A549 (cell line): Measurements from ENCODE around the gene TPI1.

Experiments used
- EP300 ChIP-seq, 2 experiments: fragments of >200 bp; sonication (Bioruptor Twin); formaldehyde crosslinking; IDR thresholded peaks; 2 replicates in 1 of 2; 3 replicates in 1 of 2; pipeline ENCODE4 v1.6.1; 2016 to 2017
- ESRRA ChIP-seq: fragments of 150-350 bp; IDR thresholded peaks from 2 replicates; pipeline ENCODE4 v1.6.1; 2014; ENCODE audit warnings: mild to moderate bottlenecking, low read length, borderline replicate concordance
- RCOR1 ChIP-seq: fragments of 150-350 bp; IDR thresholded peaks from 2 replicates; pipeline ENCODE4 v1.6.1; 2014; ENCODE audit warnings: antibody characterized with exemption, low read length, low read depth
- SMC3 ChIP-seq: fragments of >200 bp; sonication (Bioruptor Twin); formaldehyde crosslinking; IDR thresholded peaks from 3 replicates; pipeline ENCODE4 v1.6.1; 2018; ENCODE audit warnings: inconsistent platforms
- TF ChIP-seq, protein P1 (sequence below): fragments of >200 bp; sonication (Bioruptor Twin); formaldehyde crosslinking; IDR thresholded peaks from 3 replicates; pipeline ENCODE4 v1.5.1; 2016
- TF ChIP-seq, protein P2 (sequence below): IDR thresholded peaks from 2 replicates; pipeline ENCODE4 v1.6.1; 2012

DNA sequence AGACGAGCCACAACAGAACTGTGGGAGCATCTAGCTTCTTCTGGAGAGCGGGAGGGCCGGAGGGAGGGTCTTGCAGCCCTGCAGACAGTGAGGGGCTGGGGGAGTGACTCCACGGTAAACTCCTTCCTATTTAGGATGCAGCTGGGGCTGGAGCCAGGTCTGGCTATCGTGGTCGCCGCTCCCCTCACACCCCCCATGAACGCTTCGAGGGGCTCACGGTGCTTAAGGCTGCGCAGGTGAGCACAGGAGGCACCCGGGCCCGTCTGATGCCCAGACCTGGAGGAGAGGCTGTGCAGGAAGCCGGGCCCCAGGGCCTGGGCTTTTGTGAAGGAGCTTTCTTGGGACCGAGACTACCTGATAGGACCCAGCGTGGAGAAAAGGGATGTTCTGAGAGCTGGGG lies 30.5 kb upstream of the TPI1 start:
- TF ChIP-seq SMC3 (no peak), RCOR1 (no peak), ESRRA (no peak), EP300 (IDR thresholded peaks at IDR 0.05) (no peak)
- TF ChIP-seq, protein P1, sequence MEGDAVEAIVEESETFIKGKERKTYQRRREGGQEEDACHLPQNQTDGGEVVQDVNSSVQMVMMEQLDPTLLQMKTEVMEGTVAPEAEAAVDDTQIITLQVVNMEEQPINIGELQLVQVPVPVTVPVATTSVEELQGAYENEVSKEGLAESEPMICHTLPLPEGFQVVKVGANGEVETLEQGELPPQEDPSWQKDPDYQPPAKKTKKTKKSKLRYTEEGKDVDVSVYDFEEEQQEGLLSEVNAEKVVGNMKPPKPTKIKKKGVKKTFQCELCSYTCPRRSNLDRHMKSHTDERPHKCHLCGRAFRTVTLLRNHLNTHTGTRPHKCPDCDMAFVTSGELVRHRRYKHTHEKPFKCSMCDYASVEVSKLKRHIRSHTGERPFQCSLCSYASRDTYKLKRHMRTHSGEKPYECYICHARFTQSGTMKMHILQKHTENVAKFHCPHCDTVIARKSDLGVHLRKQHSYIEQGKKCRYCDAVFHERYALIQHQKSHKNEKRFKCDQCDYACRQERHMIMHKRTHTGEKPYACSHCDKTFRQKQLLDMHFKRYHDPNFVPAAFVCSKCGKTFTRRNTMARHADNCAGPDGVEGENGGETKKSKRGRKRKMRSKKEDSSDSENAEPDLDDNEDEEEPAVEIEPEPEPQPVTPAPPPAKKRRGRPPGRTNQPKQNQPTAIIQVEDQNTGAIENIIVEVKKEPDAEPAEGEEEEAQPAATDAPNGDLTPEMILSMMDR: no peak
- TF ChIP-seq, protein P2, sequence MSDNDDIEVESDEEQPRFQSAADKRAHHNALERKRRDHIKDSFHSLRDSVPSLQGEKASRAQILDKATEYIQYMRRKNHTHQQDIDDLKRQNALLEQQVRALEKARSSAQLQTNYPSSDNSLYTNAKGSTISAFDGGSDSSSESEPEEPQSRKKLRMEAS: no peak
